K562 (cell line): ENCODE results near the gene WFDC6. TPM values are rescaled to one million over a fixed set of nuclear protein-coding genes. Genes with fewer than 3 reads are reported as not detected.

Experiments
- ATAC-seq: fragments of 200-7000 bp; cut with Tn5 transposase; 3 replicates; pipeline ENCODE4 v1.9.1; 2020; ENCODE audit warnings: moderate library complexity
- BruUV-seq: library from RNA; stranded (reverse); fragments of 400-500 nt; replicated peaks from 2 replicates; lab custom pipeline; 2021; lab: Mats Ljungman, UMichigan
- CTCF ChIA-PET: fragments of 300-600 bp; formaldehyde crosslinking; extraction: SDS; loops from one replicate; lab custom pipeline; 2021; ENCODE audit warnings: low intra/inter-chr PET ratio; lab: Yijun Ruan, JAX
- POLR2A ChIA-PET: fragments of 300-600, 350-650 bp; sonication (Branson Sonifier 250); formaldehyde crosslinking; extraction: SDS; loops from one replicate; lab custom pipeline; 2021; ENCODE audit warnings: antibody characterized with exemption, inconsistent platforms; lab: Yijun Ruan, JAX
- DNase-seq, 4 experiments: peaks; one replicate each; pipeline versions ENCODE4 v3.0.0 to v3.0.0-alpha.2; 2011 to 2018; ENCODE audit warnings: low spot score in 3 of 4, mixed read lengths in 3 of 4; ENCODE audit errors: extremely low read depth in 1 of 4
- FAIRE-seq: peaks from 2 replicates; lab custom pipeline; 2011; peaks lifted over from hg19 to GRCh38; lab: Jason Lieb, UNC
- H2AFZ ChIP-seq: 2 replicates; pipeline ENCODE4 v1.6.0; 2011; ENCODE audit warnings: low read depth, low read length, control low read depth, inconsistent platforms
- H3K27ac ChIP-seq: fragments of 200-600 bp; 3 replicates; pipeline ENCODE4 v1.8.0; 2011; ENCODE audit warnings: low read depth, mild to moderate bottlenecking, control low read depth, inconsistent platforms, low read length, moderate library complexity, mixed read lengths; ENCODE audit errors: extremely low read depth
- H3K27me3 ChIP-seq, 2 experiments: fragments of 300-600 bp in 1 of 2; 2 replicates in 1 of 2; 3 replicates in 1 of 2; pipeline versions ENCODE4 v1.6.0 to v1.8.0; 2011; ENCODE audit warnings: inconsistent platforms in 2 of 2, low read length in 2 of 2, mild to moderate bottlenecking in 1 of 2, mixed read lengths in 1 of 2, moderate library complexity in 1 of 2; ENCODE audit not compliant: control insufficient read depth in 2 of 2, insufficient read depth in 2 of 2
- H3K36me3 ChIP-seq: fragments of 300-600 bp; 3 replicates; pipeline ENCODE4 v1.8.0; 2011; ENCODE audit warnings: mild to moderate bottlenecking, low read length, inconsistent platforms; ENCODE audit not compliant: control insufficient read depth, insufficient read depth
- H3K4me1 ChIP-seq, 2 experiments: fragments of 200-600 bp in 1 of 2; replicated peaks in 1 of 2; 2 replicates in 1 of 2; 3 replicates in 1 of 2; pipeline versions ENCODE4 v1.5.1 to v1.8.0; 2011; ENCODE audit warnings: inconsistent platforms in 2 of 2, low read length in 2 of 2, mild to moderate bottlenecking in 1 of 2, mixed read lengths in 1 of 2, moderate library complexity in 1 of 2; ENCODE audit not compliant: control insufficient read depth in 2 of 2, insufficient read depth in 2 of 2
- H3K4me2 ChIP-seq: 2 replicates; pipeline ENCODE4 v1.6.1; 2011; ENCODE audit warnings: low read length, control low read depth, inconsistent platforms, mixed read lengths; ENCODE audit not compliant: insufficient read depth
- H3K4me3 ChIP-seq: fragments of 200-600 bp; sonication (generic), shearing (Covaris generic); 2 replicates; pipeline ENCODE4 v1.5.1; 2016; ENCODE audit warnings: control low read depth, inconsistent platforms
- H3K79me2 ChIP-seq: fragments of 200-600 bp; 3 replicates; pipeline ENCODE4 v1.8.0; 2011; ENCODE audit warnings: low read length, inconsistent platforms; ENCODE audit not compliant: control insufficient read depth, insufficient read depth
- H3K9ac ChIP-seq, 2 experiments: 2 replicates each; pipeline versions ENCODE4 v1.6.0 to v1.6.1; 2011; ENCODE audit warnings: low read depth in 2 of 2, low read length in 2 of 2, control low read depth in 1 of 2, inconsistent platforms in 1 of 2, mild to moderate bottlenecking in 1 of 2, mixed read lengths in 1 of 2; ENCODE audit not compliant: insufficient read depth in 1 of 2
- H3K9me1 ChIP-seq: one replicate; pipeline ENCODE4 v1.6.0; 2011; ENCODE audit warnings: inconsistent platforms, mild to moderate bottlenecking, low read length, moderate library complexity; ENCODE audit not compliant: control insufficient read depth, insufficient read depth
- H3K9me3 ChIP-seq: replicated peaks from 2 replicates; pipeline ENCODE4 v1.5.1; 2011; ENCODE audit warnings: low read depth, low read length, inconsistent platforms; ENCODE audit not compliant: control insufficient read depth, insufficient read depth
- H4K20me1 ChIP-seq: replicated peaks from 2 replicates; pipeline ENCODE4 v1.6.1; 2011; ENCODE audit warnings: low read length, inconsistent platforms, mixed read lengths; ENCODE audit not compliant: control insufficient read depth, insufficient read depth
- BMI1 ChIP-seq: fragments of 150-350 bp; IDR thresholded peaks from 2 replicates; pipeline ENCODE4 v1.6.1; 2014; ENCODE audit warnings: low read length
- GABPB2 ChIP-seq: fragments of 250-450 bp; sonication (Bioruptor Pico); conservative IDR thresholded peaks from 2 replicates; pipeline ENCODE4 v1.5.1; 2021; ENCODE audit warnings: mild to moderate bottlenecking
- L3MBTL2 ChIP-seq: fragments of 450-650 bp; IDR thresholded peaks from 2 replicates; pipeline ENCODE4 v1.6.1; 2016; ENCODE audit warnings: mild to moderate bottlenecking, moderate library complexity
- MAFG ChIP-seq: fragments of 450-650 bp; conservative IDR thresholded peaks from 2 replicates; pipeline ENCODE4 v1.6.1; 2016; ENCODE audit warnings: missing genetic modification characterization, missing compliant biosample characterization
- NFIX ChIP-seq: fragments of 250-450 bp; sonication (Bioruptor Pico); IDR thresholded peaks from 2 replicates; pipeline ENCODE4 v1.4.0; 2020; ENCODE audit warnings: low read depth, mild to moderate bottlenecking, moderate library complexity
- SMARCC2 ChIP-seq: fragments of 450-650 bp; IDR thresholded peaks from 2 replicates; pipeline ENCODE4 v1.6.1; 2017; ENCODE audit warnings: antibody characterized with exemption, moderate library complexity, mild to moderate bottlenecking, low read depth
- SP2 ChIP-seq: IDR thresholded peaks from 2 replicates; pipeline ENCODE4 v1.6.1; 2011; ENCODE audit warnings: mild to moderate bottlenecking, low read depth, low read length, moderate library complexity; ENCODE audit not compliant: poor library complexity, severe bottlenecking; ENCODE audit errors: extremely low read depth
- TOE1 ChIP-seq, 2 experiments: fragments of 450-650 bp in 1 of 2; sonication (generic) in 1 of 2; formaldehyde crosslinking in 1 of 2; IDR thresholded peaks; 2 replicates each; pipeline versions ENCODE4 v1.7.1 to v1.8.0; 2016 to 2022; ENCODE audit warnings: borderline replicate concordance in 2 of 2, mild to moderate bottlenecking in 2 of 2, antibody characterized with exemption in 1 of 2, inconsistent platforms in 1 of 2, low read depth in 1 of 2, missing genetic modification reagents in 1 of 2, moderate library complexity in 1 of 2
- WGBS: fragments of 100-300 bp; shearing (Covaris generic); methylation state at CpG from one replicate; pipeline ENCODE4 v1.1.6; 2016; ENCODE audit warnings: low coverage, mixed read lengths; ENCODE audit not compliant: insufficient coverage; ENCODE audit errors: missing lambda C conversion rate; 5-methylcytosine and 5-hydroxymethylcytosine counted together
- in situ Hi-C: fragments of 300-500 bp; cut with MboI; formaldehyde crosslinking; loops from 4 replicates; pipeline ENCODE4 v1.15.0; 2018; ENCODE audit warnings: inconsistent platforms, mixed read lengths
- intact Hi-C: fragments of 100-400 bp; cut with micrococcal nuclease; formaldehyde crosslinking; loops from 2 replicates; pipeline ENCODE4 v1.14.2; 2022
- polyA plus RNA-seq, 8 experiments: library from polyadenylated mRNA; depleted of rRNA in 4 of 8; stranded (reverse) in 5 of 8; unstranded in 3 of 8; fragments of >200 nt; fragmentation: Nextera tagmentation in 2 of 8; fragmentation: Illumina TruSeq in 1 of 8; extraction: Ambion mirVana in 2 of 8; extraction: Trizol in 1 of 8; gene quantifications; 2 replicates each; pipeline versions ENCODE4 v1.2.1 to v1.2.3, GENCODE V29; 2011 to 2014; ENCODE audit warnings: inconsistent platforms in 1 of 8, missing spikeins in 1 of 8
- total RNA-seq, 7 experiments: library from RNA; depleted of rRNA in 6 of 7; stranded (reverse); fragments of >200 nt in 6 of 7; fragmentation: Illumina TruSeq in 2 of 7; extraction: Trizol in 2 of 7; gene quantifications; 2 replicates each; pipeline versions ENCODE4 v1.2.1 to v1.2.3, GENCODE V29; 2011 to 2021; ENCODE audit warnings: low replicate concordance in 1 of 7
- TF ChIP-seq, protein P1 (sequence below): fragments of 250-450 bp; sonication (Bioruptor Pico); IDR thresholded peaks from 2 replicates; pipeline ENCODE4 v1.8.0; 2022; ENCODE audit warnings: inconsistent platforms, mild to moderate bottlenecking, moderate library complexity, borderline replicate concordance
- TF ChIP-seq, protein P2 (sequence below): sonication (generic); formaldehyde crosslinking; IDR thresholded peaks from 2 replicates; pipeline ENCODE4 v1.8.0; 2023; ENCODE audit warnings: mild to moderate bottlenecking, missing genetic modification reagents
- TF ChIP-seq, protein P3 (sequence below): sonication (generic); formaldehyde crosslinking; IDR thresholded peaks from 2 replicates; pipeline ENCODE4 v1.8.1; 2023; ENCODE audit warnings: missing genetic modification reagents, mild to moderate bottlenecking, borderline replicate concordance
- TF ChIP-seq, protein P4 (sequence below): fragments of 250-450 bp; sonication (Bioruptor Pico); IDR thresholded peaks from 2 replicates; pipeline ENCODE4 v1.8.0; 2022; ENCODE audit warnings: moderate library complexity, mild to moderate bottlenecking, inconsistent platforms
- TF ChIP-seq, protein P5 (sequence below): IDR thresholded peaks from 2 replicates; pipeline ENCODE4 v1.6.1; 2014; ENCODE audit warnings: antibody characterized with exemption

Gene WFDC6
- total and polyA plus RNA-seq, 9 of the 15 experiments (the other 6 are each of a cell fraction or from before 2014, with no cell fraction given), result not detected

DNA sequence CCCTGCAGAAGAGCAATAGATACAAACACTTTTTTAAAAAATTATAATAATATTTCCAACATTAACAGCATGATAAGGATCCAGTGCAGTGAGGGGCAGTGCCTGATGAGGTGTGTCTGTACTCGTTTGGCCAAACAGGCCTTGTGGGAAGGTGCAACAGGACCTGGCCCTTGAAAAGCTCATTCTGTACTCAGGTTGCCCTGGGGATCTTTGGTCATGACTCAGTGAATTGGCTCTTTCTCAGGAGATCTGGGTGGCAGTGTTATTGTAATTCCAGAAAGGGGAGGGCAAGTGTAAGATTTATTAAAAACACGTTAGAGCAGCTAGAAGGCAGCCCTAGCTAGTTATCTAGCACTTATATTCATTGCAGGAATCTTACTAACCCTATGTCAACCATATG is 21.0 kb downstream of the WFDC6 start:
- no peak overlapping the region for H3K27ac ChIP-seq
- H2AFZ ChIP-seq, result no peak overlapping the region
- no peaks in the 10 kb centered on the region for H3K4me1 ChIP-seq
- FAIRE-seq, result no peak
- no peak overlapping the region for H3K4me2 ChIP-seq
- H3K9me3 ChIP-seq, result no peaks in the 10 kb centered on the region
- no peaks in the 10 kb centered on the region for H3K27me3 ChIP-seq
- H3K9me1 ChIP-seq, result no peaks in the 10 kb centered on the region
- no peaks in the 10 kb centered on the region for H4K20me1 ChIP-seq
- no peak overlapping the region for H3K4me3 ChIP-seq
- 5% methylated on average over 2 of the region's 2 CpGs for WGBS
- ATAC-seq, result no peak
- no peaks in the 10 kb centered on the region for H3K79me2 ChIP-seq
- POLR2A ChIA-PET, result interaction anchor here (1.2 kb wide), 1 partner anchor 9 kb away, joined by 3 read pairs; no protein-coding TSS in a partner anchor
- no peaks in the 10 kb centered on the region for H3K36me3 ChIP-seq
- no peak overlapping the region for H3K9ac ChIP-seq
- BruUV-seq, result no TSS peak
- in situ Hi-C loops, result no loop called here
- CTCF ChIA-PET, result no interaction called here
- intact Hi-C loops, result no loop called here
- DNase-seq, result no peak
- TF ChIP-seq, protein P1, sequence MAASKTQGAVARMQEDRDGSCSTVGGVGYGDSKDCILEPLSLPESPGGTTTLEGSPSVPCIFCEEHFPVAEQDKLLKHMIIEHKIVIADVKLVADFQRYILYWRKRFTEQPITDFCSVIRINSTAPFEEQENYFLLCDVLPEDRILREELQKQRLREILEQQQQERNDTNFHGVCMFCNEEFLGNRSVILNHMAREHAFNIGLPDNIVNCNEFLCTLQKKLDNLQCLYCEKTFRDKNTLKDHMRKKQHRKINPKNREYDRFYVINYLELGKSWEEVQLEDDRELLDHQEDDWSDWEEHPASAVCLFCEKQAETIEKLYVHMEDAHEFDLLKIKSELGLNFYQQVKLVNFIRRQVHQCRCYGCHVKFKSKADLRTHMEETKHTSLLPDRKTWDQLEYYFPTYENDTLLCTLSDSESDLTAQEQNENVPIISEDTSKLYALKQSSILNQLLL (CRISPR knock-in tag), result no peak
- no peak for TF ChIP-seq MAFG (tag)
- TF ChIP-seq SMARCC2, result no peak
- TF ChIP-seq L3MBTL2, result no peak
- TF ChIP-seq, protein P2, sequence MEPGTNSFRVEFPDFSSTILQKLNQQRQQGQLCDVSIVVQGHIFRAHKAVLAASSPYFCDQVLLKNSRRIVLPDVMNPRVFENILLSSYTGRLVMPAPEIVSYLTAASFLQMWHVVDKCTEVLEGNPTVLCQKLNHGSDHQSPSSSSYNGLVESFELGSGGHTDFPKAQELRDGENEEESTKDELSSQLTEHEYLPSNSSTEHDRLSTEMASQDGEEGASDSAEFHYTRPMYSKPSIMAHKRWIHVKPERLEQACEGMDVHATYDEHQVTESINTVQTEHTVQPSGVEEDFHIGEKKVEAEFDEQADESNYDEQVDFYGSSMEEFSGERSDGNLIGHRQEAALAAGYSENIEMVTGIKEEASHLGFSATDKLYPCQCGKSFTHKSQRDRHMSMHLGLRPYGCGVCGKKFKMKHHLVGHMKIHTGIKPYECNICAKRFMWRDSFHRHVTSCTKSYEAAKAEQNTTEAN (CRISPR knock-in tag), result no peak
- TF ChIP-seq, protein P3, sequence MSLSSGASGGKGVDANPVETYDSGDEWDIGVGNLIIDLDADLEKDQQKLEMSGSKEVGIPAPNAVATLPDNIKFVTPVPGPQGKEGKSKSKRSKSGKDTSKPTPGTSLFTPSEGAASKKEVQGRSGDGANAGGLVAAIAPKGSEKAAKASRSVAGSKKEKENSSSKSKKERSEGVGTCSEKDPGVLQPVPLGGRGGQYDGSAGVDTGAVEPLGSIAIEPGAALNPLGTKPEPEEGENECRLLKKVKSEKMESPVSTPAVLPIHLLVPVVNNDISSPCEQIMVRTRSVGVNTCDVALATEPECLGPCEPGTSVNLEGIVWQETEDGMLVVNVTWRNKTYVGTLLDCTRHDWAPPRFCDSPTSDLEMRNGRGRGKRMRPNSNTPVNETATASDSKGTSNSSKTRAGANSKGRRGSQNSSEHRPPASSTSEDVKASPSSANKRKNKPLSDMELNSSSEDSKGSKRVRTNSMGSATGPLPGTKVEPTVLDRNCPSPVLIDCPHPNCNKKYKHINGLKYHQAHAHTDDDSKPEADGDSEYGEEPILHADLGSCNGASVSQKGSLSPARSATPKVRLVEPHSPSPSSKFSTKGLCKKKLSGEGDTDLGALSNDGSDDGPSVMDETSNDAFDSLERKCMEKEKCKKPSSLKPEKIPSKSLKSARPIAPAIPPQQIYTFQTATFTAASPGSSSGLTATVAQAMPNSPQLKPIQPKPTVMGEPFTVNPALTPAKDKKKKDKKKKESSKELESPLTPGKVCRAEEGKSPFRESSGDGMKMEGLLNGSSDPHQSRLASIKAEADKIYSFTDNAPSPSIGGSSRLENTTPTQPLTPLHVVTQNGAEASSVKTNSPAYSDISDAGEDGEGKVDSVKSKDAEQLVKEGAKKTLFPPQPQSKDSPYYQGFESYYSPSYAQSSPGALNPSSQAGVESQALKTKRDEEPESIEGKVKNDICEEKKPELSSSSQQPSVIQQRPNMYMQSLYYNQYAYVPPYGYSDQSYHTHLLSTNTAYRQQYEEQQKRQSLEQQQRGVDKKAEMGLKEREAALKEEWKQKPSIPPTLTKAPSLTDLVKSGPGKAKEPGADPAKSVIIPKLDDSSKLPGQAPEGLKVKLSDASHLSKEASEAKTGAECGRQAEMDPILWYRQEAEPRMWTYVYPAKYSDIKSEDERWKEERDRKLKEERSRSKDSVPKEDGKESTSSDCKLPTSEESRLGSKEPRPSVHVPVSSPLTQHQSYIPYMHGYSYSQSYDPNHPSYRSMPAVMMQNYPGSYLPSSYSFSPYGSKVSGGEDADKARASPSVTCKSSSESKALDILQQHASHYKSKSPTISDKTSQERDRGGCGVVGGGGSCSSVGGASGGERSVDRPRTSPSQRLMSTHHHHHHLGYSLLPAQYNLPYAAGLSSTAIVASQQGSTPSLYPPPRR, result no peak
- TF ChIP-seq TOE1 (IDR thresholded peaks at IDR 0.05; ENCODE audit: borderline replicate concordance), result no peak
- no peak for TF ChIP-seq TOE1 (CRISPR knock-in tag; IDR thresholded peaks at IDR 0.05; ENCODE audit: borderline replicate concordance, low read depth)
- no peak for TF ChIP-seq SP2
- TF ChIP-seq GABPB2 (CRISPR knock-in tag), result no peak
- TF ChIP-seq, protein P4, sequence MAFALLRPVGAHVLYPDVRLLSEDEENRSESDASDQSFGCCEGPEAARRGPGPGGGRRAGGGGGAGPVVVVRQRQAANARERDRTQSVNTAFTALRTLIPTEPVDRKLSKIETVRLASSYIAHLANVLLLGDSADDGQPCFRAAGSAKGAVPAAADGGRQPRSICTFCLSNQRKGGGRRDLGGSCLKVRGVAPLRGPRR (CRISPR knock-in tag), result no peak
- TF ChIP-seq, protein P5, sequence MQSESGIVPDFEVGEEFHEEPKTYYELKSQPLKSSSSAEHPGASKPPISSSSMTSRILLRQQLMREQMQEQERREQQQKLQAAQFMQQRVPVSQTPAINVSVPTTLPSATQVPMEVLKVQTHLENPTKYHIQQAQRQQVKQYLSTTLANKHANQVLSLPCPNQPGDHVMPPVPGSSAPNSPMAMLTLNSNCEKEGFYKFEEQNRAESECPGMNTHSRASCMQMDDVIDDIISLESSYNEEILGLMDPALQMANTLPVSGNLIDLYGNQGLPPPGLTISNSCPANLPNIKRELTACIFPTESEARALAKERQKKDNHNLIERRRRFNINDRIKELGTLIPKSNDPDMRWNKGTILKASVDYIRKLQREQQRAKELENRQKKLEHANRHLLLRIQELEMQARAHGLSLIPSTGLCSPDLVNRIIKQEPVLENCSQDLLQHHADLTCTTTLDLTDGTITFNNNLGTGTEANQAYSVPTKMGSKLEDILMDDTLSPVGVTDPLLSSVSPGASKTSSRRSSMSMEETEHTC, result no peak
- no peak for TF ChIP-seq NFIX
- TF ChIP-seq BMI1, result no peak
